ENCODE measurements around the gene MARCHF4.

DNA sequence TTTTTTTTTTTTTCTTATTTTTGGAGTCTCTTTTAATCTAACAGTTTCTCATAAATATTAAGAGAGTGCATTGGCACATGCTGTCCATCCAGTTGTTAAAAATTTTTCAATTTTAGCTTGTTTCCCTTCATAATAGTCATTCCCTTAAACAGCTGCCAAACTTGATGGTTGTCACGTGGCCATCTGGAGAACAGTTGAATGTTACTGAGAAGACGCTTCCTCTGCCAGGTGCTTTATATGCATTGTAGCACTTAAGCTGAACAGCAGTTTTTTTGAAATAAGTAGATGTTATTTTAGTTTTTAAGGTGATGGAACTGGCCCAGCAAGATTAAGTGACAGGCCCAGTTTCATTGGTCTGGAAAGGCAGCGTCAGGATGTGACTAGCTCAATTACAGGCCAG, 43.3 kb upstream of the MARCHF4 start:
- TF ChIP-seq CTCF (IDR thresholded peaks at IDR 0.05), result no peak
- TF ChIP-seq POLR2A (IDR thresholded peaks at IDR 0.05), result no peak
